Amniotic epithelial cell (primary cell): ENCODE measurements around the gene PLA2G2E.
"Not testable (repeated sequence)": the region's sequence is repeated elsewhere in the genome, so short reads cannot be mapped to it uniquely, and the experiment has no call there.

ENCODE experiments used
- DNase-seq: peaks from one replicate; pipeline ENCODE4 v3.0.0-alpha.2; 2010; ENCODE audit warnings: low read depth

The PLA2G2E gene

DNA sequence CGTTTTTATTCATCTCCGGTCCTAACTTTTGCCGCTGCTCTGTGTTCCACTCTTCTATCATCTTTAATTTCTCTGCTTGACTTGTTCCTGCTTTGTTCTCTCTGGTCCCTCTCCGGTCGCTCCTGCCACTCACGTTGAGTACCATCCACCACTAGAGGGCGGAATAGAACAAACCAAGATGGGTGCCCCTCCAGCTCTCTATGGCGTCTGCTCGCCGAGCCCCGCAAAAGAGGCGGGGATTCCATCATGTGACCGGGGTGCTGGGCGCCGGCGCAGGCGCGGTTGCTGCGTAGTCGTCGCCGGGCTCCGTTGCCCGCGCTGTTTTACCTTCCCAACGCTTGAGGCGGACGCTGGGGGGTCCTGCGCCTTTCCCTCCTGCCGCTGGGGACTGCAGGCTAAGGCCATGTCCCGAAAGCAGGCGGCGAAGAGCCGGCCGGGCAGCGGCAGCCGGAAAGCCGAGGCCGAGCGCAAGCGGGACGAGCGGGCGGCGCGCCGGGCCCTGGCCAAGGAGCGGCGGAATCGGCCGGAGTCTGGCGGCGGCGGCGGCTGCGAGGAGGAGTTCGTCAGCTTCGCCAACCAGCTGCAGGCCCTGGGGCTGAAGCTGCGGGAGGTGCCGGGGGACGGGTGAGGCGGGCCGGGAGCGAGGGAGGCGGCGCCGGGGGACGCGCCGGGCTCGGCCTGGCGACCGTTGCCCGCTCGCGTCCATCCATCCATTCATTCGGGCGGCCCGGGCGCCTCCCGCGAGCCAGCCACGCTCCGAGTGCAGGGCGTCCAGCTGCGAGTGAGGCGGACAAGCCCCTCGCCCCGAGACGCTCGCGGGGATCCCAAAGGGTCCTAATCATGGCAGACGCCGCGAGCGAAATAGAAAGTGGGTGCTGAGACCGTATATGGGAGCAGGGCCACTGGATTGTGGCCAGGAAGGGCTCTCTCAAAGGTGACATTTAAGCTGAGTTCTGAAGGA is 41.0 kb downstream of the PLA2G2E start, which contains the start of gene OTUD3:
Gene OTUD3 (plus strand): TSS at position 285 of the 961 bp plus-strand sequence. CDS start 119 bp downstream, at position 404.
- DNase-seq, result peak; percentile 94

DNA sequence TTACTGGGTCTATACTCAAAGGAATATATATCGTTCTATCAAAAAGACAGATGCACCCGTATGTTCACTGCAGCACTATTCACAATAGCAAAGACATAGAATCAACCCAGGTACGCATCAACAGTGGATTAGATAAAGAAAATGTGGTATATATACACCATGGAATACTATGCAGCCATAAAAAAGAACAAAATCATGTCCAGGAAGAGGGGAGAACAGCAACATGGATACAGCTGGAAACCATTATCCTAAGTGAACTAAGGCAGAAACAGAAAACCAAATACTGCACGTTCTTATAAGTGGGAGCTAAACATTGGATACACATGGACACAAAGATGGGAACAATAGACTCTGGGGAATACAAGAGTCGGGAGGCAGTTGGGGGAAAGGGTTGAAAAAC is 42.6 kb downstream of the PLA2G2E start:
- DNase-seq, result not testable (repeated sequence)

DNA sequence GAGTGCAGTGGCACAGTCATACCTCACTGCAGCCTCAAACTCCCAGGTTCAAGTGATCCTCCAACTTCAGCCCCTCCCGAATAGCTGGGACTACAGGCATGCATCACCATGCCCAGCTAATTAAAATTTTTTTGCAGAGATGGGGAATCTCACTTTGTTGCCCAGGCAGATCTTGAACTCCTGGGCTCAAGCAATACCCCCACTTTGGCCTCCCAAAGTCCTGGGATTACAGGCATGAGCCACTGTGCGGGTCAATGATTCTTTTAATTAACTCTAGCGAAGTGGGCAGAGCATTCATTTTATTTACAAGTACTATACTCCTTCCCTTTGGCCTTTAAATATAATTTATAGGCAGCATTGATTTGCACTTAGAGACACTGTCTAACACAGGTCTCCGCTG is 43.8 kb downstream of the PLA2G2E start:
- DNase-seq, result no peak

DNA sequence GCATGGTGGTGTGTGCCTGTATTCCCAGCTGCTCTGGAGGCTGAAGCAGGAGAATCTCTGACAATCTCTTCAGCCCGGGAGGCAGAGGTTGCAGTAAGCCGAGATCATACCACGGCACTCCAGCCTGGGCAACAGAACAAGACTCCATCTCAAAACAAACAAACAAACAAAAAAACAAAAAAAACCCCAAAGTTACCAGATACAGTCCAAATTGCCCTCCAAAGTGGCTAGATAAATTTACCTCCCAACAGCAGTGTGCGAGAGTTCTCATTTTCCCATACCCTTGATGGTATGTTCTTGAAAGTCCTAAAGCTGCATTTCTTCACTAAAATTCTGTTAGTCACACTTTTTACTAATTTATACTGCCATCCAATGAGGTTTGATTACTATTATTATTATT is 44.2 kb downstream of the PLA2G2E start:
- DNase-seq, result no peak

DNA sequence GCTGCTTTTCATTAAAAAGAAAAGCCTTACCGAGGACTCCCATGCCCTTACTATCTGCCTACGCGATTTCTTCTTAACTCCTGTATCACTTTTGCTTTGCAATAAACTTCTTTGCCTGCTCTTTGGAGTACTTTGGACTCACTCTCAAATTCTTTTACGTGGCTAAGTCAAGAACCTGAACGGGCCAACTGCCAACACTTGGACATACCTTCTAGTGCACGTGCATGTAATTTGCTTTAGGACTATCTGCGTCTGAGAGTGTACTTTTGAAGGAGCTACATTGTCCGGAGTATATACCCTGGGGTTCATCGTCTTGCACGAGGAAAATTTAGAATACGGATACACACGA is 44.8 kb downstream of the PLA2G2E start:
- no peak for DNase-seq

DNA sequence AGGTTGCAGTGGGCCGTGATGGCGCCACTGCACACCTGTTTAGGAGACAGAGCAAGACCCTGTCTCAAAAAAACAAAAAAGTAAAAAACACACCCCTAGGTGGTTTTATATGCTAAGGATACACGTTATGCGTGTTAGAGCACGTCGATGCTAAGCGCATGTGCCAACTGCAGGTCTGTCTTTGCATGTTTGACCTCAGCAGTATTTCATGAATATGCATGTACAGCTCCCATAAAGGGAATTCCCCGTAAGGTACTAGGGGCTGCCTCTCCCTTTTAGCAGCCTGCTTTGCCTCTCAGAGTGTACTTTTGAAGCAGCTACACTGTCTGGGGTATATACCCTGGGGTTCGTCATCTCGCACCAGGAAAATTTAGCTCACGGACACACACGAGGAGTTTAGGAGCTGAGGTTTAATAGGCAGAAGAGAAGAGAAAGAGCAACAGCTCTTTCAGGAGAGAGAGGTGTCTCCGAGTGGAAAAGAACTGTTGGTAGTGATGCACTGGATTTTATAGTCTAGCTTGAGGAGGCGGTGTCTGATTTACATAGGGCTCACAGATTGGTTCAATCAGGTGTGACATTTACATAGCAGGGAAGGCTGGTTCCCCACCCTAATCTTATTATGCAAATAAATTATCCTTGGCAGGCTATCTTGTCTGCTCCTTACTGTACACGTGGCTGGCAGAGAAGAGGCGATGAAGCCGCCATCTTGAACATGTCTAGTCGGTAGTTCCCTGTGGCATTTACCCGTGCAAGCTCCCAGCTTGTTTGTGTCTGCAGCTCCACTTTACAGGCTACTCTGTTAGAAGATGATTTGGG is 45.4 kb downstream of the PLA2G2E start:
- DNase-seq, result no peak

DNA sequence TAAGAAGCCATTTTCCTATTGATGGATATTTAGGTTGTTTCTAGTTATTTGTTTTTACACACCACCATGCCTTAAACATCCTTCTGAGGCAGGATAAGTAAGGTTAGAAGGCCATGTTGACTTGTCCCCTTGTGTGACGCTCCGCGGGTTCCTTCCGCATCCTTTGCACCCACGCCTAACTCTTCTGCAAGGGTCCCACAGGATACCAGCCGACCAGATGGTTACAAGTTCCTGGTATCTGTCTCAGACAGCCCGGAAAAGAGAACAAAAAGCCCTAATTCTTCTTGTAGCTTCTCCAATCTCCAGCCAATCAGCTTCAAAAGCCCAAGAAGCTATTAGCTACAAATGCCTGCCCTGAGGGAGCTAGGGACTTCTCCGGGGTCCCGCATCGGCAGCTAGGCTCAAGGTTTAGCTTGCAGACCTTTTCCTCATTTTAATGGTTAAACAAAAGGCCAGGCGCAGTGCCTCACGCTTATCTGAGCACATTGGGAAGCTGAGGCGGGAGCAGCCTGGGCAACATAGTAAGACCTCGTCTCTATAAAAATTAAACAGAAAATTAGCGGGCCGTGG is 46.2 kb downstream of the PLA2G2E start:
- DNase-seq, result no peak

DNA sequence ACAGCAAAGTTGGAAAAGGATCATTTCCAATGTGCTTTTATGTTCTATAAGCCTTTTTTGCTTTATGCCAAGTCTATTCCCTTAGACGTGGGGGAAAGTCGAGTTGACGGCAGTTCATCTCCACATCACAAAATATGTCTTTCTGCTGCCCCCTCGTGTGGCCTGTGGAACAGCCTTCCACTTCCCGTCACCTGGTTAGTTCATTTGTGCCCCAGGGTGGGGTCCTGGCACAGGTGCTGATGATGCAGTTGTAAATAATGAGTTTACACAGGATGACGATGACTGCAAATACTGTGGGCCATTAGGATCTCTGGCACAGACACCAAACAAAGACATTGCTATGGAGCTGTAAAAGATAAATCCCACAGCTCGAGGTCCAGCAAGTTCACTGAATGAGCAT is 51.2 kb downstream of the PLA2G2E start:
- DNase-seq, result no peak
